ENCODE data around the gene DISC1. TPM values are rescaled to one million over a fixed set of nuclear protein-coding genes. Genes with fewer than 3 reads are reported as not detected.

Gene DISC1
- total and polyA plus RNA-seq, 2 donors (not counting 3 experiments of a cell fraction or from before 2014, with no cell fraction given): 3.3 to 14.7 TPM

DNA sequence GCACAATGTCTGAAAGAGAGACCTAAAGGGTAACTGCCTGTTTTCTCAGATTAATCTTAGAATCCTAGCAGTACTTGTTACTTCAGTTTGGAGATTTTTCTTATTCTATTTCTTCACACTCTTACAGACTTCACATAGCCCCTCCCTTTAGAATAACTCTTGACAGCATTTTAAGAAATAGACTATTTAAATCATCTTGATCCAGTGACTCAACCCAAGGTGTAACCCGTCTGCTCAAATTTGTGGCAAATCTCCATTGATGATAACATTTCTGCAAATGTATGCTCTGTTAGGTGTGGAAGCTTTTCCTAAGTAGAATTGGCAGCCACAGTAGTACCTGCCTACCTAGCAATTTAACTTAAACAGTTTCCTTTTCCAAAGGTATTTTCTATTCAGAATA is 391.2 kb downstream of the DISC1 start:
- Histone ChIP-seq H3K36me3 (ENCODE audit: control insufficient read depth in 2 of 2, extremely low read depth in 1 of 2, insufficient read depth in 2 of 2, low read length in 2 of 2) (no peaks in the 10 kb centered on the region), H3K9ac (replicated peaks; ENCODE audit: extremely low read depth, insufficient read depth, low read length) (no peak overlapping the region), H3K4me1 (ENCODE audit: control insufficient read depth, extremely low read depth, insufficient read depth, low read length) (peaks cover 9% of the 10 kb centered on the region), H4K20me1 (replicated peaks; ENCODE audit: control insufficient read depth, extremely low read depth, insufficient read depth, low read length) (no peaks in the 10 kb centered on the region), H3K9me1 (replicated peaks; ENCODE audit: control insufficient read depth, extremely low read depth, insufficient read depth, low read length) (no peaks in the 10 kb centered on the region), H3K4me3 (replicated peaks in 1 of 3; ENCODE audit: insufficient read depth in 1 of 3, low read depth in 1 of 3, low read length in 3 of 3) (no peak overlapping the region), H3K4me2 (ENCODE audit: insufficient read depth, low read length) (no peak overlapping the region), H3K9me3 (replicated peaks; ENCODE audit: control insufficient read depth, insufficient read depth, low read length) (no peaks in the 10 kb centered on the region), H3K79me2 (ENCODE audit: control insufficient read depth, insufficient read depth, low read length) (no peaks in the 10 kb centered on the region), H3K27ac (ENCODE audit: insufficient read depth, low read depth, low read length) (no peak overlapping the region), H2AFZ (ENCODE audit: low read depth, low read length) (no peak overlapping the region), H3K27me3 (ENCODE audit: control insufficient read depth in 2 of 2, insufficient read depth in 2 of 2, low read length in 2 of 2) (no peaks in the 10 kb centered on the region)
- dilution Hi-C loops (cut with MboI; ENCODE audit: extremely low pct_ligation_motif_present, low sequenced_read_pairs) (no loop called here), intact Hi-C loops (cut with micrococcal nuclease) (loop anchor here (10.0 kb wide), 1 partner anchor 263 kb away; no protein-coding TSS in a partner anchor)
- BruUV-seq (replicated peaks): no TSS peak
- CTCF ChIA-PET: interaction anchor here (1.5 kb wide), 1 partner anchor 10 kb away, joined by 4 read pairs; no protein-coding TSS in a partner anchor
- no peak for DNase-seq (ENCODE audit: low read depth, low spot score)
- no peak for FAIRE-seq
- POLR2A ChIA-PET: no interaction called here
- TF ChIP-seq MAX (IDR thresholded peaks at IDR 0.05; ENCODE audit: insufficient read depth, insufficient read length): no peak
- TF ChIP-seq POLR2A (IDR thresholded peaks at IDR 0.05; ENCODE audit: low read depth, low read length): no peak
- TF ChIP-seq FOS (IDR thresholded peaks at IDR 0.05; ENCODE audit: borderline replicate concordance, insufficient read depth, low read length): no peak
- TF ChIP-seq, protein P1, sequence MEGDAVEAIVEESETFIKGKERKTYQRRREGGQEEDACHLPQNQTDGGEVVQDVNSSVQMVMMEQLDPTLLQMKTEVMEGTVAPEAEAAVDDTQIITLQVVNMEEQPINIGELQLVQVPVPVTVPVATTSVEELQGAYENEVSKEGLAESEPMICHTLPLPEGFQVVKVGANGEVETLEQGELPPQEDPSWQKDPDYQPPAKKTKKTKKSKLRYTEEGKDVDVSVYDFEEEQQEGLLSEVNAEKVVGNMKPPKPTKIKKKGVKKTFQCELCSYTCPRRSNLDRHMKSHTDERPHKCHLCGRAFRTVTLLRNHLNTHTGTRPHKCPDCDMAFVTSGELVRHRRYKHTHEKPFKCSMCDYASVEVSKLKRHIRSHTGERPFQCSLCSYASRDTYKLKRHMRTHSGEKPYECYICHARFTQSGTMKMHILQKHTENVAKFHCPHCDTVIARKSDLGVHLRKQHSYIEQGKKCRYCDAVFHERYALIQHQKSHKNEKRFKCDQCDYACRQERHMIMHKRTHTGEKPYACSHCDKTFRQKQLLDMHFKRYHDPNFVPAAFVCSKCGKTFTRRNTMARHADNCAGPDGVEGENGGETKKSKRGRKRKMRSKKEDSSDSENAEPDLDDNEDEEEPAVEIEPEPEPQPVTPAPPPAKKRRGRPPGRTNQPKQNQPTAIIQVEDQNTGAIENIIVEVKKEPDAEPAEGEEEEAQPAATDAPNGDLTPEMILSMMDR (IDR thresholded peaks at IDR 0.05; ENCODE audit: extremely low read depth in 1 of 2, insufficient read depth in 1 of 2, low read depth in 1 of 2, low read length in 2 of 2): no peak
- no peak for TF ChIP-seq EZH2 (IDR thresholded peaks at IDR 0.05; ENCODE audit: borderline replicate concordance, low read depth, low read length, severe bottlenecking)
- TF ChIP-seq MYC (IDR thresholded peaks at IDR 0.05; ENCODE audit: low read depth, low read length): no peak
- TF ChIP-seq POLR2AphosphoS5 (IDR thresholded peaks at IDR 0.05; ENCODE audit: insufficient read depth, low read depth, low read length): no peak
